Measurements from ENCODE around the gene NTN5. TPM values are rescaled to one million over a fixed set of nuclear protein-coding genes. Genes with fewer than 3 reads are reported as not detected.
A peak's percentile ranks its signal among the peaks of the same experiment; 100 is the strongest.

NTN5 gene, protein sequence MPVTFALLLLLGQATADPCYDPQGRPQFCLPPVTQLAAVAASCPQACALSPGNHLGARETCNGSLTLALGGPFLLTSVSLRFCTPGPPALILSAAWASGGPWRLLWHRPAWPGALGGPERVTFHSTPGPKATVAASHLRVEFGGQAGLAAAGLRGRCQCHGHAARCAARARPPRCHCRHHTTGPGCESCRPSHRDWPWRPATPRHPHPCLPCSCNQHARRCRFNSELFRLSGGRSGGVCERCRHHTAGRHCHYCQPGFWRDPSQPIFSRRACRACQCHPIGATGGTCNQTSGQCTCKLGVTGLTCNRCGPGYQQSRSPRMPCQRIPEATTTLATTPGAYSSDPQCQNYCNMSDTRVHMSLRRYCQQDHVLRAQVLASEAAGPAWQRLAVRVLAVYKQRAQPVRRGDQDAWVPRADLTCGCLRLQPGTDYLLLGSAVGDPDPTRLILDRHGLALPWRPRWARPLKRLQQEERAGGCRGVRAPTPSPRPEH
- total RNA-seq (1 to 10 TPM in 3 of 7 donors, under 1 TPM in 3, not detected in 1; 0.30 to 2.1 (median 1.2) TPM), polyA plus RNA-seq (1 to 10 TPM in 1 of 3 donors, under 1 TPM in 2; 0.49 to 1.1 (median 0.51) TPM)
- long read RNA-seq, donor 1: 0 reads
- long read RNA-seq, donor 2: 0 reads

DNA sequence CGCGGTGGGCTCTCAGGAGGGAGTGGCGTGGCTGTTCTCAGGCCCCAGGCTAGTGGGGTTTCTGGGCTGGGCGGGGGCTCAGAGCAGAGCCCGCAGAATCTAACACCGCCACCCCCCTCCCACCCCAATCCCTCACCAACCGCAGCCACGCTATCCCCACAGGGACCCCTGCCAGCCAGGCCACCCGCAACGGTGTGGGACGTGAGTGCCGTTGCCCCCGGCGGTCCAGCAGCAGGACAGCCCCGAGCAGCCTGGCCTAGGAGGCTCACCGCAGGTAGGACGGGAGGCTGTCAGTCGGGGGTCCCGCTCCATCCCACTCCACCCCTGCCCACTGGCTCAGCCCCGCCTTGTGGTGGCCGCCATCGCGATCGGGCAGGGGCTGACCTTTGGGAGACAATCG is at the start of gene NTN5:
NTN5 (minus strand) TSS at position 24 of the 400 bp plus-strand sequence. CDS start 2,031 bp downstream, outside the sequence.
- intact Hi-C loops (cut with DNase I; ENCODE audit: low total_unique reads): no loop called here
- Histone ChIP-seq H3K27ac (no peak within 1 kb of the TSS), H3K4me1 (peaks cover 7 to 19% (median 13%) of the 10 kb centered on the region in 6 donors), H3K9me3 (no peaks in the 10 kb centered on the region), H3K4me3 (no peak within 1 kb of the TSS), H3K36me3 (no peaks in the 10 kb centered on the region), H3K27me3 (replicated peaks in 1 of 7) (no peaks in the 10 kb centered on the region)
- no peak for DNase-seq
- TF ChIP-seq, protein P1, sequence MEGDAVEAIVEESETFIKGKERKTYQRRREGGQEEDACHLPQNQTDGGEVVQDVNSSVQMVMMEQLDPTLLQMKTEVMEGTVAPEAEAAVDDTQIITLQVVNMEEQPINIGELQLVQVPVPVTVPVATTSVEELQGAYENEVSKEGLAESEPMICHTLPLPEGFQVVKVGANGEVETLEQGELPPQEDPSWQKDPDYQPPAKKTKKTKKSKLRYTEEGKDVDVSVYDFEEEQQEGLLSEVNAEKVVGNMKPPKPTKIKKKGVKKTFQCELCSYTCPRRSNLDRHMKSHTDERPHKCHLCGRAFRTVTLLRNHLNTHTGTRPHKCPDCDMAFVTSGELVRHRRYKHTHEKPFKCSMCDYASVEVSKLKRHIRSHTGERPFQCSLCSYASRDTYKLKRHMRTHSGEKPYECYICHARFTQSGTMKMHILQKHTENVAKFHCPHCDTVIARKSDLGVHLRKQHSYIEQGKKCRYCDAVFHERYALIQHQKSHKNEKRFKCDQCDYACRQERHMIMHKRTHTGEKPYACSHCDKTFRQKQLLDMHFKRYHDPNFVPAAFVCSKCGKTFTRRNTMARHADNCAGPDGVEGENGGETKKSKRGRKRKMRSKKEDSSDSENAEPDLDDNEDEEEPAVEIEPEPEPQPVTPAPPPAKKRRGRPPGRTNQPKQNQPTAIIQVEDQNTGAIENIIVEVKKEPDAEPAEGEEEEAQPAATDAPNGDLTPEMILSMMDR (IDR thresholded peaks at IDR 0.05 in 8 of 11, conservative IDR thresholded peaks at IDR 0.05 in 3 of 11): no peak
- TF ChIP-seq POLR2AphosphoS5 (IDR thresholded peaks at IDR 0.05) (no peak), POLR2A (IDR thresholded peaks at IDR 0.05) (no peak)
- WGBS, 5 donors: 76 to 91% (median 89%) methylated on average over 5 to 25 of the region's 25 CpGs

DNA sequence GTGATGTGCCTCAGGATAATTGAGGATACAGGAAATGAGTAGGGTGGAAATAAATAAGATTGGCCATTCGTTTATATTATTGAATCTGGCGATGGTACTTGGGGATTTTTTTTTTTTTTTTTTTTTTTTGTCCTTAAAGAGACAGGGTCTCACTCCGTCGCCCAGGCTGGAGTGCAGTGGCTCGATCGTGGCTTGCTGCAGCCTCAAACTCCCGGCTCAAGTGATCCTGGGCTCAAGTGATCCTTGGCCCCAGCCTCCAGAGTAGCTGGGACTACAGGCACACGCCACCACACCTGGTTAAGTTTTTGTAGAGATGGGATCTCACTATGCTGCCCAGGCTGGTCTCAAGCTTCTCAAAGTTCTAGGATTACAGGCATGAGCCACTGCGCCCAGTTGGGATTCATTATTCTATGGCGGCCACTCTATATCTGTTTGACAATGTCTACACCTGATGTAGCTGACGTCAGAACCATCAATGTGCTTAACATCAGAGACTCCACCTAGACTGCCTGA is 49.4 kb upstream of the NTN5 start:
- no peak overlapping the region for H3K4me3 ChIP-seq
- peaks cover 0 to 43% (median 0%) of the 10 kb centered on the region in 6 donors for H3K36me3 ChIP-seq
- TF ChIP-seq, protein P1 (IDR thresholded peaks at IDR 0.05 in 8 of 11, conservative IDR thresholded peaks at IDR 0.05 in 3 of 11): no peak
- TF ChIP-seq POLR2AphosphoS5 (IDR thresholded peaks at IDR 0.05) (no peak), POLR2A (IDR thresholded peaks at IDR 0.05) (no peak)
- H3K27me3 ChIP-seq (replicated peaks in 1 of 7): no peaks in the 10 kb centered on the region
- H3K27ac ChIP-seq: no peak overlapping the region
- intact Hi-C loops (cut with DNase I; ENCODE audit: low total_unique reads): no loop called here
- peaks cover 15 to 83% (median 63%) of the 10 kb centered on the region in 6 donors for H3K4me1 ChIP-seq
- no peak for DNase-seq
- H3K9me3 ChIP-seq: peaks cover 0 to 26% (median 4%) of the 10 kb centered on the region in 8 donors
- 84 to 90% (median 86%) methylated on average over 11 of the region's 11 CpGs for WGBS, 5 donors

DNA sequence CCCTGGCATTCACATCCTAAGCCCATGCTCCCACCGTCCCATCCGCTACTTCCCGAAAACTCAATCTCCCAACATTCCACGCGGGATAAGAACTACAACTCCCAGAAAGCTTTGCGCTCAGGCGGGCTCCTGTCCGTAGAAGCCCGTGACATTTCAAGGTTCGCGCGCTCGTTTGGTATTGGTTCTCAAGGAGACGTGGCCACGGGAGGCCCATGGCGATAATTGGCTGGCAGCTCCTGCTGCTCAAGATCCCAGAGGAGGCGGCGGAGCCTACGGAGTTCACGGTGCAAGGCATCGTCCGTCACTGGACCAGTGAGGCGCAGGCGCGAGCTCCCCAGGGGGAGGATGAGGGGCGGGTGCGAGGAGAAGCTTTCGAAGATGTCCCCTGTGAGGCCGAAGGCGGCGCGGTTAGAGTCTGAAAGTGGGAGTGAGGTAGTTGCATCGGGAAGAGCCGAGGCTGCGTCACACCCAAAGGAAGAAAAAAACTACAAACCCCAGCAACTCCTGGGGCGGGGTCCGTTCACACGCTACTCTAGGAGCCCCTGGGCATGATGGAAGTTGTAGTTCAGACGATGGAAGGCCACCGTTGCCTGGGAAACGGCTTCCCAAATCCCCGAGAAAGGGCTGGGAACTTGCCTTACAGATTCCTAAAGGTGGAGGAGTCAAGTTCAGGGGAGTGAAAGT is 47.9 kb upstream of the NTN5 start:
- Histone ChIP-seq H3K4me3 (peak overlapping the region; percentile 33 to 75 (median 44)), H3K4me1 (peaks cover 16 to 83% (median 55%) of the 10 kb centered on the region in 6 donors), H3K36me3 (peaks cover 0 to 38% (median 0%) of the 10 kb centered on the region in 6 donors), H3K27ac (peak overlapping the region; percentile 83 to 92 (median 86)), H3K27me3 (replicated peaks in 1 of 7) (no peaks in the 10 kb centered on the region), H3K9me3 (peaks cover 0 to 13% (median 0%) of the 10 kb centered on the region in 8 donors)
- 6 to 20% (median 12%) methylated on average over 37 to 42 of the region's 42 CpGs for WGBS, 5 donors
- intact Hi-C loops (cut with DNase I; ENCODE audit: low total_unique reads): no loop called here
- TF ChIP-seq POLR2A (IDR thresholded peaks at IDR 0.05) (no peak), POLR2AphosphoS5 (IDR thresholded peaks at IDR 0.05) (peak; percentile 83 to 88 (median 83))
- TF ChIP-seq, protein P1 (IDR thresholded peaks at IDR 0.05 in 8 of 11, conservative IDR thresholded peaks at IDR 0.05 in 3 of 11): no peak
- peak; percentile 96 for DNase-seq
